GM18867 (cell line): ENCODE measurements around the gene MORN4.
"Not testable (repeated sequence)": the region's sequence is repeated elsewhere in the genome, so short reads cannot be mapped to it uniquely, and the experiment has no call there.

Experiments
- ATAC-seq: cut with Tn5 transposase; IDR thresholded peaks from one replicate; pipeline ENCODE4 v1.9.1; 2021; ENCODE audit warnings: mild to moderate bottlenecking, moderate library complexity; ENCODE audit not compliant: unreplicated experiment

Gene MORN4

DNA sequence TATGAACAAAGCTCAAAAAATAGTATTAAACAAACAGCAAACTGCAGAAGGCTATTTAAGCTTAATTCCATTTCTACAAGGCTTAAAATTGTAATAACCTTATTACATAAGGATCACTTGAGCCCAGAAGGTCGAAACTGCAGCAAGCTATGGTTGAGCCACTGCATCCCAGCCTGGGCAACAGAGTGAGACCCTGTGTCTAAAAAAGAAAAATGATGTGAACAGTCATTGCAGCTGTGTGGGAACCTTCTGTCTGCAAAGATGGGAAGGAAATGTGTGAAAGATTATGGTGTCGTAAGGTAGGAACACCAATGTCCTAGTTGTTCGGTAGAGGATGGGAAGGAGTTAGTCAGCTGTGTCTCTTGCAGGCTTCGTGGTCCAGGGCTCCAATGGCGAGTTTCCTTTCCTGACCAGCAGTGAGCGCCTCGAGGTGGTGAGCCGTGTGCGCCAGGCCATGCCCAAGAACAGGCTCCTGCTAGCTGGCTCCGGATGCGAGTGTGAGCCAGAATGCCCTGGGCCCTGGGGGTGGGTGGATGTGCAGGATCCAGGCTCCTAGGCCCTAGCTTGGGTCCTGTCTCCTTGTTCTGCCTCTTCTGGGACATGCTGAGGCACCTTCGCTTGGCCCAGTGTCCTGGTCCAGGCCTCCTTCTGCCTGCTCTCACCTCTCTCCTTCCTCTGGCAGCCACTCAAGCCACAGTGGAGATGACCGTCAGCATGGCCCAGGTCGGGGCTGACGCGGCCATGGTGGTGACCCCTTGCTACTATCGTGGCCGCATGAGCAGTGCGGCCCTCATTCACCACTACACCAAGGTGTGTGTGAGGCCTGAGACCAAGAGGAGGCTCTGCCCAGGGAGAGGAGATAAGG, 34.7 kb downstream of the MORN4 start:
- no peak for ATAC-seq

DNA sequence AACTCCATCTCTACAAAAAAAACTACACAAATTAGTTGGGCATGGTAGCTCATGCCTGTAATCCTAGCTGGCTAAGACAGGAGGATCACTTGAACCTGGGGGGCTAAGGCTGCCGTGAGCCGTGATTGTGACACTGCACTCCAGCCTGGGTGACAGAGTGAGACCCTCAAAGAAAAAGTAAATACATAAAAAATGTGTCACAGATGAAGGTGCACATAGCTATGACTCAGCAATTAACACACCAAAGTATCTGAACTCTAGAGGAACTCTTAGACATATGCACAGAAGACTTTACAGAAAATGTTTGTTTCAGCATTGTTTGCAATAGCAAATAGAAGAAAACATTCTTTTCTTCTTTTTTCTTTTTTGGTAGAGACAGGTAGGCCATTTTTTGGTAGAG, 35.5 kb downstream of the MORN4 start:
- ATAC-seq, result no peak

DNA sequence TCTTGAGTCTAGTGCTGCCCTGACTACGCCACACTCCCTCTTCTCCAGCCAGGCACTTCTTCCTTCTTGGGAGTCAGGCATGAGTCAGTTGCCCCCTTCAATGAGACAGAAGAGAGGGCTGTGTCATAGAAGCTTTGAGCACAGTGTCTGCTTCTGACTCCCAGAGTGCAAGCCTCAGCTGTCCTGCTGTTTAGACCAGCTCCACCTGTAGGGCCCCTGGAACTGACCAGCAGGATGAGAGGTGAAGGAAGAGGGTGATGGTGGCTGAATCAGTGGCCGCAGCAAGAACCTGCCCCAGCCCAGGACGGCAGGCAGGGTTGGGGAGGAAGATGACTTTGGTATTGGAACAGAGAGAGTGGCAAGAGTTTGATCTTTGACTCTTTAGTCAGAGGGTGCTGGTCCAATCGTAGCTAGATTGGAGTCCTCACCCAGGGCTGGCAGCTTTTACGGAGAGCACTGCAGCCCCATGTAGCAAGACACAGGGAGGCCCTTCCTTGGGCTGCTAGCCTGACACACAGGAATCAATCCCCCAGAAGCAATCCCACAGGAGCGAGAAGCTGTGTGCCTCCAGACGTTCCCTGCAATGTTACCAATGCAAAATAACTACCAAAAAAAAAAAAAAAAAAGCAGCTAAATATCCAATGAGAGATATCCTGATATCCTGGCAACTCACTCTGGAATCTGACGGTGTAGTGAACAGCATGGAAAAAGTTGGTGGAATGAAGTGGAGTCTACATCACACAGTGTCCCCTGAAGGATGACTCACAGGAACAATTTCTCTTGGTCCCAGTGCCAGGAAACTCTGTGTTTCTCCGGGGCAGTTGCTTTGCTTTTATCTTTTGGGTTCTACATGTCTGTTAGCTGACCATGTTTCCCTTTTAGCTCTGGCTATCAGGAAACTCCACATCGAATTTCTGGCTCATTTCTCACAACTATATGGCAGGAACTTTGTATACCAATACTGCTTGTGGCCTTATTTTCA, 36.9 kb downstream of the MORN4 start:
- ATAC-seq, result no peak

DNA sequence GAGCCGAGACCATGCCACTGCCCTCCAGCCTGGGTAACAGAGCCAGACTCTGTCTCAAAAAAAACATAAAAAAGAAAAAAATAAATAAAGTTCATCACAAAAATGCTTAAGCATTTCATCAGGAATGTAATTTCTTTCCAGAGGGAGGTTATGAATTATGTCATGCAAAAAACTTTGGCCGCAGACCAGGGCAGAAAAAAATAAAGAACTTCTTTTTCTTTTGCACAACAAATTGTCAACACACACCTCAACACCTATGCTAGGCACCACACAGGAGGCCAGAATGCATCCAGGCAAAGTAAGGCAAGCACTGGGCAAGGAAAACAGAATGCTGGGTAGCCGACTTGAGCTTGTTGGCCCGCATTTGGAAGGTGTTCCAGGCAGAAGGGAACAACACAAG, 39.9 kb downstream of the MORN4 start:
- ATAC-seq, result no peak

DNA sequence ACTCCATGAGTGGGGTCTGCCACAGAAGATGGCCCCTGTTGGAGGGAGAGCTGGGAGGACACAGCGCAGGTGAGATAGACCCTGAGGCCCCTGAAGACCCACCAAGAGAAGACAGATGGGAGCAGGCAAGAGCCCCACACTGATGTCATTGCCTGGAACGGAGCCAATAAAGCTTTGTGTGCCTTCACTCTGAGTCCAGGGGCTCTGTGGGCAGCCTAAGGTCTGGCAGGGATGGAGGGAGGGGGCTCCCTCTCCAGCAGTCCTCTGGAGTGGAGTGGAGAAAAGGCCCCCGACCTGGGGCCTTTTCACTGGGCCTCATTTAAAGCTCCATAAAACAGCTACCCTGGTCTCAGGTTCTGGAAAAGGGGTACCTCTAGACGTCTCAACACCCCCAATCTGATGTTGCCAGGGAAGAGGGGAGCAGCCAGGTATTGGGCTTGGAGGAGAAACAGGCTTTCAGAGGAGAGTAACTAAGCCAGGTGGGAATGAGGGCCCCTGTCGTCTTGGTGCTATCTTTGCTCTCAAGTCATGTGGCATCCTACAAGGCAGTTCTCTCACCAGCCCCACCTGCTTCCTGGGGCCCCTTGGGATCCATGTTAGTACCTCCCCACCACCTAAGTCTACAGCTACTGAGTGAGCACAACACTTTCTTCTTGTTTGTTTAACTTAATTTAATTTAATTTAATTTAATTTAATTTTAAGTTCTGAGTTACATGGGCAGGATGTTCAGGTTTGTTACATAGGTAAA, 42.4 kb downstream of the MORN4 start:
- ATAC-seq, result no peak

DNA sequence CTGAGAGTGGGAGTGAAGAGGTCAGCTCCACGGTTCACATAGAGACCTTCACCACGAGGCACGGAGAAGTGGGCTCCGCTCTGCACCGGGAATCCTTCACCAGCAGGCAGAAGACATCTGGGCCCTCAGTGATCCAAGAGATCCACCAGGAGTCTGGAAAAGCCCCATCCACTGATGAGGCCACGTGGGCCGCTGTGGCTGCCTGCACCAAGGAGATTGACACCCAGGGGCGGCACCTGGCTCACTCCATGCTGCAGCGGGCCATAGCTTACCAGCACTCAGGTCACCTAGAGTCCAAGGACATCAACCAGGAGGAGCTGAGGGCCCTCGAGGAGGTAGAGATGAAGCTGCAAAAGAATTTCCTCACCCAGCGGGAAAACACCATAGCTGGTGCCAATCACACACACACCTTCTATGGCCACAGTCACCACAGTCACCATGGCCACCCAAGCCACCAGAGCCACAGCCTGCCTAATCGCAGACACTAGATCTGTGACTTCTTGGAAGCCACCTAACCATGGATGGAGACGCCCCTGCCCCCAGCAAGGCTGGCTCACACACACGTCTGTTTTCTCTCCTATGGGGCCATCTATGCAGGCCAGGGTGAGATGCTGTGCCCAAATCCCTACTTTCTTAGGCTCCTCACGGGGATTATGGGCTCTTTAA, 43.1 kb downstream of the MORN4 start:
- no peak for ATAC-seq

DNA sequence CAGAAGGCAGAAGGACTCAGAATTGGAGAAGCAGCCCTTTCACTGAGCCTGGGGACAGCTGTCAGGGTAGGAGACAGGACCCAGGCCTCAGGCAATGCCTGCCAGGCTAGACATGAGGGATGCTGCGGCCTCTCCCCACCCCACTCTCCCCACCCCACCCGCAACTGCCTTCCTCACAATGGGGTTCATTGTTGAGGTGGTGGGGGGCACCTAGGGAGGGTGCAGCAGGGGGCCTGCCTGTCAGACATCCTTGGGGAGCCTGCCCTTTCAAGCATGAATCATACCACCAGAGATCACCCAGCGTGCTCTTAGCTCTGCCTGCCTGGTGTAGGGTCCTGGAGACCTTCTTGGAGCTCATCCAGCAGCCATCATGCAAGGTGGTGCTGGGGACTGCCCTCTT, 43.8 kb downstream of the MORN4 start, which contains the start of gene C10orf62:
Gene C10orf62 (plus strand): TSS at position 243 of the 400 bp plus-strand sequence. CDS start 177 bp downstream, outside the sequence.
- ATAC-seq, result no peak

DNA sequence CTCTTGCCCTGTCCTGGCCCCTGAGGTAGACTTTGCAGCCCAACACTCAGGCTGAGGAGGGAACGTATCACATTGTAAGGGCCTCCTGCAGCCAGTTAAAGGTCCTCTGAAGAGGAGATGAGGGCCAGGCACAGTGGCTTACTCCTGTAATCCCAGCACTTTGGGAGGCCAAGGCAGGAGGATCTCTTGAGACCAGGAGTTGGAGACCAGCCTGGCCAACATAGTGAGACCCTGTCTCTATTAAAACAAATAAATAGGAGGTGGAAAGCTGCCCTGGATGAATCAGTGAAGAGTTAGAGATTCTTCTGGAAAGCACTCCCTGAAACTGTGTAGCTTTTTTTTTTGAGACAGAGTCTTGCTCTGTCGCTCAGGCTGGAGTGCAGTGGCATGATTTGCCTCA, 46.1 kb downstream of the MORN4 start:
- ATAC-seq, result no peak

DNA sequence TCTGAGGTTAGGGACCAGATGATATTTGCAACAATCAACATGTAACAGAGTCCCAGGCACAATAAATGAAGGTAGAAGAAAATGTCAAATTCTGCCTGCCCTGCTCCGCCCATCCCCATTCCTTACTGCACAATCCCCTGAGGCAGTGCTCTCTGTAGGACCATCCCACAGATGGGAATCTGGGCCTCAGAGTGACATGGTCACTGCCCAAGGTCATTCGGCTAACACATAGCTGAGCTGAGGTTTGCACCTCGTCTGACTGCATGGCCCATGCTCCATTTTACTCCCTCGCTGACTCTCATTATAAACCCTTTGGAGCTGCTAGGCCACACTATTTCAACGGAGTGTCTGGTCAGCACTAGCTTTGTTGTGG, 47.9 kb downstream of the MORN4 start:
- no peak for ATAC-seq

DNA sequence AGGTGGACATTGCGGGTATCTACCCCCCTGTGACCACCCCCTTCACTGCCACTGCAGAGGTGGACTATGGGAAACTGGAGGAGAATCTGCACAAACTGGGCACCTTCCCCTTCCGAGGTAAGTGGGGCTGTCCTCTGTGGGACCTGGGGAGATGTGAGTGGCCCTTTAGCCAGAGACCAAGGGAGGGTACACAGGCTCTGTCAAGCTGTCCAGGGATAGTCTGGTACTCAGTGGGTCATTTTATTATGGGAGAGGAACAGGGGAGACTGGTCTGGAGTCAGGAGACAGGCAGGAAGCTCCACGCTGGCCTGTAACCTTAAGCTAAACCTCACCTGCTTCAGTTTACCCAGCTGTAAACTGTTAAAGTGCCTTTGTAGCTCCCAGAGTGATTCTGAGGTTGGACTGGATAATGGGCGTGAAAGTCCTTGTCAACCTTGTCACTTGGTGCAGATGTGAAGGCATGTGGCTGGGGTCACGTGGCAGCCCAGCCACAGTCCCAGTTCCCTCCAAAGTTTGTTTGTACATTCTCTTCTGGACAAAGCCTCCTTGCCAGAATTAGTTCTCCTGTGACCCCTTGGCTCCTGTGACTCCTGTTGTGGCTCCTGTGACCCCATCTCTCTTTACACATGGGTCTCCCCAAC, 48.4 kb downstream of the MORN4 start:
- no peak for ATAC-seq

DNA sequence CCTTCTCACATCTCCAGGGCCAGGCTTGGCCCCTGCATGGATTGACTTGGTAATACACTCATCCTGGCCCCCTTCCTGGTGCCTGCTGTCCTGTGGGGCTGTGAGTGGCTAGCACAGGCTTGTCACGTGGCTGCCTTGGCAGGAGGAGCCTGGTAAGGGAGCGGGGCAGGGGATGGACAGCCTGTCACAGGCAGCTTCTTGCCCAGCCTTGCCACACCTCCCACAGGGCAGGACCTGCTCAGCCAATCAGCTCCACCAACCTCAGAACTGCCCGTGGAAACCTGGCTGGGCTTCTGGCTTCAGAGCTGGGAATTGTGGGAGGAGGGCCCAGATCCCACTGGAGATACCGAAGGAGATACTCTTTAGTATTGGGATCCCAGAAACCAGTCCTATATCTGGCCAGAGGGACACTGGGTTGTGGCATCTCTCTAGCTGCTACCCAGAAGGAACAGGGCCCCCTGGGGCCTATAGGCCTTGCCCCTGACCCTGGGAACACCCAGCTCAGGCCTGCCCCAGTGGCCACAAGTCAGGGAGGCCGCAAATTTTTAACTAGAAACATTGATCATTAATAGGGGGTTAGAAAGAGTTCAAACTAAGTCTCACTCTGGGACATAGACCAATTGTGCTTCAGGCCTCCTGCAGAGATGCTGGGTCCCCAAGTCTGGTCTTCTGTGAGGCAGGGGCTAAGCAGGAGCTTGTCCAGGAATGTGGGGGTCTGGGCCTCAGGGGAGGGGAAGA, 49.1 kb downstream of the MORN4 start, which contains the start of gene HOGA1:
Gene HOGA1 (plus strand): TSS at position 330 of the 738 bp plus-strand sequence. CDS start 315 bp downstream, at position 645.
- no peak for ATAC-seq

DNA sequence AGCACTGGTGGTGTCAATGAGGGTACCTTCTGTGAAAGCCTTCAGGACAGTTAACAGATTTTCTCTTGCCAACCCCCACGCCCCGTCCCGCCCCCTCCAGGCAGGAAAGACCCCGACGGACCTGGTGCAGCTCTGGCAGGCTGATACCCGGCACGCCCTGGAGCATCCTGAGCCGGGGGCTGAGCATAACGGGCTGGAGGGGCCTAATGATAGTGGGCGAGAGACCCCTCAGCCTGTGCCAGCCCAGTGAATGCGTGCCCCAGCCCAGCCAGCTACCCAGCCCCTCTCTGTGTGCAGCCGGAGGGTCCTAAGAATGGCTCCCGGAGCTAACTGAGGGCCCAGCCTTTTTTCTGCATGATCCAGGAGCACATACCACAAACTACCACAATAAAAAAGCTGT, 49.8 kb downstream of the MORN4 start:
- no peak for ATAC-seq

DNA sequence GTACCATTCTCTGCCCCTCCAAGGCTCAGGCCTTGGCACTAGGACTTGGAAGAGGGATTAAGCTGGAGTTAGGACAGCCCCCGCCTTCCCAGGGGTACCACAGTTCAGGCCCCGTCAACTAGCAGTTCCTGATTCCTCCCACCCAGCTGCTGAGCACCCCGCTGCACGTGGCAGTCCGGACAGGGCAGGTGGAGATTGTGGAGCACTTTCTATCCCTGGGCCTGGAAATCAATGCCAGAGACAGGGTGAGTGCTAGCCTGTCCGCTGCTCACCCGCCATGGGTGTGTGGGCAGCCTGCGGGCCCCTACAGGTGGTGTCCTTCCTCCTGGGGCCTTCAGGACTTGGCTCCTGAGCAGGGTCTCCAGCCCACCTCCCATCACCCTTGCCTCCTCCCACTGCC, 51.1 kb downstream of the MORN4 start:
- no peak for ATAC-seq

DNA sequence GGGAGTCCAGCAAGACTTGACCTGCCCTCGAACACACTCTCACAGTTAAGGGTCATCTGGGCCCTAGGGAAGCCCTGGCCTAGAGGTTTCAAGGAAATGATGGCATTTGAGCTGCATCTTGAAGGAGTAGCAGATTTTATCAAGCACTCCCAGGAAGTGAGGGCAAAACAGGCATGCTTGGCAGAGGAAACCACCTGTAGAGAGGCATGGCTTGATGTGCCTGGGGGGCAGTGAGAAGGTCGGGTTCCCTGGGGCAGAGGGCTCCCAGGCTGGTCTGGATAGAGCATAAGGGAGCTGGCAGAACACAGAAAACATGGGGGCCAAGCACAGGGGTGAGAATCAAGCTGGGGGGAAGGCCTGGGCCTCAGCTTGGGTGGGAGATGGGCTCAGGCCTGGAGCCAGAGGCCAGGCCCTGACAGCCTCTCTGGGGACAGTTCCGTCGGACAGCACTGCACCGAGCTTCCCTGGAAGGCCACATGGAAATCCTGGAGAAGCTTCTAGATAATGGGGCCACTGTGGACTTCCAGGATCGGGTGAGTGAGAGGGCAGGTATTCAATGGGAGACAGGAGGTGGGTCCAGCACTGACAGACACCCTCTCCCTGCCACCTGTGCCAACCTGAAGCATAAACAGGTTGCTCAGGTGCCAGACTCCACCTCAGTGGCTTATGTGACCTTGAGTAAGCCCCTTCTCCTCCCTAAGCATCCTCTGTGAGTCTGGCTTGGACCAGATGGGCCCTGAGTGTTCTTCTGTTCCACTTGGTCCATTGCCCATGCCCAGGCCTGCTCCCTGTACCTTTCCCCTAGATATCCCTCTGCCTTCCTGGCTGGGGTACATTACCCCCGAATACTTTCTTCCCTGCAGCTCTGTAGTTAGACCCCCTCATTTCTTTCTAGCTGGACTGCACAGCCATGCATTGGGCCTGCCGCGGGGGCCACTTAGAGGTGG, 52.6 kb downstream of the MORN4 start:
- ATAC-seq, result no peak

DNA sequence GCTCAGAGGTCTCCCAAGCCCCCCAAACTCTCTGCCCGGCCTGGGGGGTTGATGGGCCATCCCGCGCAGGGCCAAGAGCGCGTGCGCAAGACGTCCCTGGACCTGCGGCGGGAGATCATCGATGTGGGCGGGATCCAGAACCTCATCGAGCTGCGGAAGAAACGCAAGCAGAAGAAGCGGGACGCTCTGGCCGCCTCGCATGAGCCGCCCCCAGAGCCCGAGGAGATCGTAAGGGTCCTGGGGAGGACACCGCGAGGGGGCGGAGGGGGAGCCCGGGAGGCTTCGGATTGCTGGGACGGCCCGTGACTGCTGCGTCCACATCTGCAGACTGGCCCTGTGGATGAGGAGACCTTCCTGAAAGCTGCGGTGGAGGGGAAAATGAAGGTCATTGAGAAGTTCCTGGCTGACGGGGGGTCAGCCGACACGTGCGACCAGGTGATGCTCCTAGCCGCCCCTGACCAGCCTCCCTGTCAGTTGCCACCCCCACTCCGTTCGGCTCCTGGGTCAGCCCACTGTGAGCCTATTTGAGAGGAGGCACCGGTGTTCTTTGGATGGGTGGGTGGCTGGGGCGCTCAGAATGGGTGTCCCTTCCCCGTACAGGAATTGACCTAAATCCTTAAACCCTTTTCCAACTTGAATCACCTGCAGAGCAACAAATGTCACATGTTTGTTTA, 55.0 kb downstream of the MORN4 start:
- ATAC-seq, result no peak

DNA sequence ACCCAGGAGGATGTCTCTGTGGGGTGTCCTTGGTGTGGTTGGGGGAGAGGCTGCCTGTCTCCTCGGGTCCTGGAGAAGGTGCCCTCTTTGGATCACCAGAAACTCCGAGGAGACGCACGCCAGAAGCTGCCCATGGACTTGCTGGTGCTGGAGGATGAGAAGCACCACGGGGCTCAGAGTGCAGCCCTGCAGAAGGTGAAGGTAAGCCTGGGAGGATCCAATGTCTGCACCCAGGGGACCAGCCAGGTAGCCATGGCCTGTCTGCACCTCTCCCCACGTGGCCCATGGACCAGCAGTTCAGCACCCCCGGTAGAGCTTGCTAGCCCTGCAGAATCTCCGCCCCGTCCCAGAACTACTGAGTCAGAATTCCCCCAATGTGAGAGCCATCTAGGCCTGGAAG, 55.6 kb downstream of the MORN4 start:
- ATAC-seq, result no peak

DNA sequence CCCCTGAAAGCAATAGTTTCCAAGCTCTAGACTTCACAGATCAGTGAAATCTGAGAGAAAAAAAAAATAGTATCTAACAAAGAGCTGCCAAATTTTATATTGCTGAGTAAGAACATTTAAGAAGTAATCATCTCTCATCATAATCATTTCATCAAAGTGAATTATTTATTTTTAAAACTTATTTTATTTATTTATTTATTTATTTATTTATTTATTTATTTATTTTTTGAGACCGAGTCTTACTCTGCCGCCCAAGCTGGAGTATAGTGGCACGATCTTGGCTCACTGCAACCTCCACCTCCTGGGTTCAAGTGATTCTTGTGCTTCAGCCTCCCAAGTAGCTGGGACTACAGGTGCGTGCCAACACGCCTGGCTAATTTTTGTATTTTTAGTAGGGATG, 56.8 kb downstream of the MORN4 start:
- not testable (repeated sequence) for ATAC-seq
